ENCODE results near the gene PEX13. TPM values are rescaled to one million over a fixed set of nuclear protein-coding genes. Genes with fewer than 3 reads are reported as not detected.
"Not testable (repeated sequence)": the region's sequence is repeated elsewhere in the genome, so short reads cannot be mapped to it uniquely, and the experiment has no call there.

PEX13 gene
- total and polyA plus RNA-seq, 2 of the 4 experiments (the other 2 are of a cell fraction): 12.1 to 34.8 TPM

DNA sequence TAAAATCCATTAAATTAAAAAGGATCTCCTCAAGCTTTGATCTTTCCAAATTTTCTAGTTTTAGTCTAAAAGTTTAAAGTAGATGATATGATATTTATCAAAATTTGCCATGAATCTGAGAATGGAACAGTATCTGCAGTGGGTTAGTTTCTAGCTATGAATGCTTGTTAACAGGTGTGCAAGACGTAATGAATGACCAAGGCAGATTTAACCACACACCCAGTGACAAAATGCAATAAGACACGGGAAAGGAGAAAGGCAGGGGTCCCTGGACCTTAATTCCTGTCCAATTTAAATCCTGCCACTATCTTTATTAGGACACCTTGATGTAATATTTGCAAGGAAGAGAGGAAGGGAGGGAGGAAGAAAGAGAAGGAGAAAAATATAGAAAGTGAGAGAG, 30.5 kb upstream of the PEX13 start:
- dilution Hi-C loops (cut with HindIII; ENCODE audit: low sequenced_read_pairs, unreplicated experiment): no loop called here
- no peak overlapping the region for H2BK120ac ChIP-seq (ENCODE audit: low read depth, low read length)
- H3K9me3 ChIP-seq (ENCODE audit: control insufficient read depth, insufficient read depth, low read length): peaks cover 4% of the 10 kb centered on the region
- no peak overlapping the region for H2BK5ac ChIP-seq (ENCODE audit: low read depth, low read length, poor library complexity, severe bottlenecking)
- intact Hi-C loops (cut with micrococcal nuclease): no loop called here
- H3K14ac ChIP-seq (replicated peaks; ENCODE audit: low read depth, low read length): no peak overlapping the region
- CTCF ChIA-PET: interaction anchor here (1.1 kb wide), 1 partner anchor 11 kb away, joined by 3 read pairs; no protein-coding TSS in a partner anchor
- H3K18ac ChIP-seq (ENCODE audit: low read depth, low read length): no peak overlapping the region
- H3K4ac ChIP-seq (ENCODE audit: low read depth, low read length): no peak overlapping the region
- no peak overlapping the region for H3K23ac ChIP-seq (ENCODE audit: low read depth, low read length)
- no peak overlapping the region for H3K4me3 ChIP-seq (ENCODE audit: insufficient read depth, low read depth, low read length)
- no peak overlapping the region for H2BK15ac ChIP-seq (ENCODE audit: low read depth, low read length)
- no peak overlapping the region for H4K91ac ChIP-seq (ENCODE audit: insufficient read depth, low read depth, low read length)
- no peaks in the 10 kb centered on the region for H3K9me1 ChIP-seq (ENCODE audit: insufficient read depth, low read length)
- no peak overlapping the region for H3K9ac ChIP-seq (ENCODE audit: low read depth, low read length)
- no peak overlapping the region for H4K8ac ChIP-seq (ENCODE audit: low read depth in 2 of 2, low read length in 2 of 2)
- H3K27me3 ChIP-seq (ENCODE audit: control insufficient read depth, insufficient read depth, low read length): no peaks in the 10 kb centered on the region
- DNase-seq: no peak
- no peak overlapping the region for H3K4me2 ChIP-seq (ENCODE audit: low read depth, low read length)
- no peaks in the 10 kb centered on the region for H3K36me3 ChIP-seq (ENCODE audit: control insufficient read depth, insufficient read depth, low read length)
- H3K4me1 ChIP-seq (ENCODE audit: control insufficient read depth, insufficient read depth, low read length): no peaks in the 10 kb centered on the region
- H4K20me1 ChIP-seq (ENCODE audit: insufficient read depth, low read length): no peaks in the 10 kb centered on the region
- TF ChIP-seq CEBPB (IDR thresholded peaks at IDR 0.05; ENCODE audit: low read depth, low read length) (no peak), MXI1 (IDR thresholded peaks at IDR 0.05; ENCODE audit: borderline replicate concordance, low read depth, low read length) (no peak), NFE2L2 (IDR thresholded peaks at IDR 0.05; ENCODE audit: low read depth, low read length) (no peak), RAD21 (IDR thresholded peaks at IDR 0.05; ENCODE audit: low read length) (no peak)
- H2AK9ac ChIP-seq (replicated peaks; ENCODE audit: low read depth, low read length, poor library complexity): no peak overlapping the region
- POLR2A ChIA-PET (ENCODE audit: unreplicated experiment): no interaction called here
- no peak overlapping the region for H4K5ac ChIP-seq (ENCODE audit: low read depth, low read length)
- no peak overlapping the region for H2AFZ ChIP-seq (replicated peaks; ENCODE audit: low read length, poor library complexity)
- H3K79me1 ChIP-seq (ENCODE audit: low read depth in 1 of 2, low read length in 2 of 2): no peaks in the 10 kb centered on the region
- ATAC-seq (ENCODE audit: low read depth): no peak
- no CpG with 5 or more reads among the region's 2 CpGs for WGBS, 2 experiments (ENCODE audit: extremely low coverage in 2 of 2, insufficient read length in 1 of 2)
- no peak overlapping the region for H2BK20ac ChIP-seq (ENCODE audit: low read depth, low read length)
- H3K27ac ChIP-seq (ENCODE audit: insufficient read depth, low read length): no peak overlapping the region
- BruUV-seq (replicated peaks): no TSS peak
- in situ Hi-C loops (cut with MboI; ENCODE audit: low sequenced_read_pairs): no loop called here
- no peak overlapping the region for H2AK5ac ChIP-seq (ENCODE audit: low read depth, low read length)
- no peak overlapping the region for H3K56ac ChIP-seq (ENCODE audit: extremely low read depth, insufficient read depth, low read length)

DNA sequence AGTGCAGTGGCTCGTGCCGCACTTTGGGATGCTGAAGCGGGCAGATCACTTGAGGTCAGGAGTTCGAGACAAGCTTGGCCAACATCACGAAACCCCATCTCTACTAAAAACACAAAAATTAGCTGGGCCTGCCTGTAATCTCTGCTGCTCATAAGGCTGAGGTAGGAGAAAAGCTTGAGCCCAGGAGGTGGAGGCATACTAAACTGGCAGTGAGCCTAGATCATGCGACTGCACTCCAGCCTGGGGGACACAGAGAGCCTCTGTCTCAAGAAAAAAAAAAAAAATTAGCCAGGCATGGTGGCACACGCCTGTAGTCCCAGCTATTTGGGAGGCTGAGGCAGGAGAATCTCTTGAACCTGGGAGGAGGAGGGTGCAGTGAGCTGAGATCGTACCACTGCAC, 29.9 kb upstream of the PEX13 start:
- H2BK15ac ChIP-seq (ENCODE audit: low read depth, low read length); H3K4me3 ChIP-seq (ENCODE audit: insufficient read depth, low read depth, low read length); H3K36me3 ChIP-seq (ENCODE audit: control insufficient read depth, insufficient read depth, low read length); H3K9me1 ChIP-seq (ENCODE audit: insufficient read depth, low read length); H3K23ac ChIP-seq (ENCODE audit: low read depth, low read length); H2BK20ac ChIP-seq (ENCODE audit: low read depth, low read length); H3K27ac ChIP-seq (ENCODE audit: insufficient read depth, low read length); H3K4ac ChIP-seq (ENCODE audit: low read depth, low read length); H4K8ac ChIP-seq (ENCODE audit: low read depth in 2 of 2, low read length in 2 of 2); POLR2A ChIA-PET (ENCODE audit: unreplicated experiment); dilution Hi-C loops (cut with HindIII; ENCODE audit: low sequenced_read_pairs, unreplicated experiment); intact Hi-C loops (cut with micrococcal nuclease); H2BK120ac ChIP-seq (ENCODE audit: low read depth, low read length); BruUV-seq (replicated peaks); H2AK5ac ChIP-seq (ENCODE audit: low read depth, low read length); H4K91ac ChIP-seq (ENCODE audit: insufficient read depth, low read depth, low read length); H4K5ac ChIP-seq (ENCODE audit: low read depth, low read length); ATAC-seq (ENCODE audit: low read depth); H3K4me1 ChIP-seq (ENCODE audit: control insufficient read depth, insufficient read depth, low read length); H3K79me1 ChIP-seq (ENCODE audit: low read depth in 1 of 2, low read length in 2 of 2); H4K20me1 ChIP-seq (ENCODE audit: insufficient read depth, low read length); DNase-seq; H3K18ac ChIP-seq (ENCODE audit: low read depth, low read length); H2AK9ac ChIP-seq (replicated peaks; ENCODE audit: low read depth, low read length, poor library complexity); H3K9ac ChIP-seq (ENCODE audit: low read depth, low read length); in situ Hi-C loops (cut with MboI; ENCODE audit: low sequenced_read_pairs); H3K56ac ChIP-seq (ENCODE audit: extremely low read depth, insufficient read depth, low read length); H3K27me3 ChIP-seq (ENCODE audit: control insufficient read depth, insufficient read depth, low read length); H2BK5ac ChIP-seq (ENCODE audit: low read depth, low read length, poor library complexity, severe bottlenecking); H2AFZ ChIP-seq (replicated peaks; ENCODE audit: low read length, poor library complexity); H3K14ac ChIP-seq (replicated peaks; ENCODE audit: low read depth, low read length); H3K9me3 ChIP-seq (ENCODE audit: control insufficient read depth, insufficient read depth, low read length); H3K4me2 ChIP-seq (ENCODE audit: low read depth, low read length): not testable (repeated sequence)
- CTCF ChIA-PET: interaction anchor here (0.6 to 1.1 kb wide), 3 partner anchors 11 to 1539 kb away, joined by 3 to 5 read pairs (median 3); no protein-coding TSS in a partner anchor
- WGBS, 2 experiments (ENCODE audit: extremely low coverage in 2 of 2, insufficient read length in 1 of 2): no CpG with 5 or more reads among the region's 8 CpGs
